Progenitor cell of endocrine pancreas (in vitro differentiated cells): ENCODE data around the gene SNX30. TPM values are rescaled to one million over a fixed set of nuclear protein-coding genes. Genes with fewer than 3 reads are reported as not detected.

Experiments
- DNase-seq: peaks from one replicate; pipeline ENCODE4 v3.0.0; 2021; ENCODE audit warnings: low spot score; ENCODE audit not compliant: unreplicated experiment
- H3K27ac Mint-ChIP-seq: 2 replicates; pipeline ENCODE4 v1.8.0; 2021; ENCODE audit warnings: mild to moderate bottlenecking, moderate library complexity, mixed read lengths
- H3K27me3 Mint-ChIP-seq: 2 replicates; pipeline ENCODE4 v1.8.0; 2021; ENCODE audit warnings: mixed read lengths
- H3K36me3 Mint-ChIP-seq: 2 replicates; pipeline ENCODE4 v1.8.0; 2022; ENCODE audit warnings: mixed read lengths; ENCODE audit not compliant: insufficient read depth
- H3K4me1 Mint-ChIP-seq: 2 replicates; pipeline ENCODE4 v1.8.0; 2021; ENCODE audit warnings: low read depth, mixed read lengths
- H3K4me3 Mint-ChIP-seq: 2 replicates; pipeline ENCODE4 v1.8.0; 2021; ENCODE audit warnings: low read depth, mild to moderate bottlenecking, moderate library complexity, mixed read lengths
- H3K9me3 Mint-ChIP-seq: 2 replicates; pipeline ENCODE4 v1.8.0; 2021; ENCODE audit warnings: low read depth, mixed read lengths
- CTCF ChIP-seq: fragments of 200-600 bp; sonication (generic); IDR thresholded peaks from one replicate; pipeline ENCODE4 v1.5.0; 2021; ENCODE audit warnings: antibody characterized with exemption, mild to moderate bottlenecking; ENCODE audit not compliant: unreplicated experiment
- total RNA-seq: library from RNA; stranded (reverse); gene quantifications from 2 replicates; pipeline ENCODE4 v1.2.1, GENCODE V29; 2021

Gene SNX30
- total RNA-seq, 1 donor from 2014 or later, result 13.4 TPM

GRCh38 chr9:112772551-112772950, 22.0 kb downstream of the SNX30 start:
- no peak for DNase-seq
- H3K27ac Mint-ChIP-seq, result no peak overlapping the region
- TF ChIP-seq CTCF, result no peak
- H3K9me3 Mint-ChIP-seq, result peaks cover 4% of the 10 kb centered on the region
- peaks cover 6% of the 10 kb centered on the region for H3K4me1 Mint-ChIP-seq
- H3K36me3 Mint-ChIP-seq, result peaks cover 3% of the 10 kb centered on the region
- no peaks in the 10 kb centered on the region for H3K27me3 Mint-ChIP-seq
- no peak overlapping the region for H3K4me3 Mint-ChIP-seq

GRCh38 chr9:112774006-112774996, 23.7 kb downstream of the SNX30 start:
- no peak for DNase-seq
- H3K4me3 Mint-ChIP-seq, result no peak overlapping the region
- H3K27me3 Mint-ChIP-seq, result no peaks in the 10 kb centered on the region
- peaks cover 6% of the 10 kb centered on the region for H3K4me1 Mint-ChIP-seq
- H3K36me3 Mint-ChIP-seq, result peaks cover 1% of the 10 kb centered on the region
- H3K9me3 Mint-ChIP-seq, result peaks cover 4% of the 10 kb centered on the region
- TF ChIP-seq CTCF, result no peak
- no peak overlapping the region for H3K27ac Mint-ChIP-seq

DNA sequence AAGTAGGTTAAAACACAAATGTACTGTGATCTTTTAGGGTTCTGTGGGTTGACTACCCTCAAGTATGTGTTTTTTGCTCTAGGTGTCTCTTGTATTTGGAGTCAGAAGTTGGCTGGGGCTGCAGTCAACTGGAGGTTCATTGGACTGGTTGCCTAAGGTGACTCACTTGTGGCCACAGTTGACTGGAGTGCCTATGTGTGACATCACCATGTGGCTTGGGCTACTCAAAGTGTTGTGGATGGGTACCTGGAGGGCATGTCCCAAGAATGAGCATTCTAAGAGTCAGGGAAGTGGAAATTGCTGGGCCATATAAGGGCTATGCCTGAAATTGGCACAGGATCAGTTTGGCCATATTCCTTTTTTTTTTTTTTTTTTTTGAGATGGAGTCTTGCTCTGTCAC, 27.4 kb downstream of the SNX30 start:
- Mint-ChIP-seq H3K9me3 (peaks cover 4% of the 10 kb centered on the region), H3K27me3 (no peaks in the 10 kb centered on the region), H3K4me3 (no peak overlapping the region), H3K27ac (no peak overlapping the region), H3K4me1 (peaks cover 7% of the 10 kb centered on the region), H3K36me3 (peaks cover 1% of the 10 kb centered on the region)
- DNase-seq, result no peak
- TF ChIP-seq CTCF, result no peak

GRCh38 chr9:112780450-112781036, 30.0 kb downstream of the SNX30 start:
- TF ChIP-seq CTCF, result no peak
- Mint-ChIP-seq H3K27me3 (no peaks in the 10 kb centered on the region), H3K4me3 (no peak overlapping the region), H3K27ac (no peak overlapping the region), H3K36me3 (peaks cover 1% of the 10 kb centered on the region), H3K9me3 (peaks cover 4% of the 10 kb centered on the region), H3K4me1 (peaks cover 4% of the 10 kb centered on the region)
- no peak for DNase-seq

DNA sequence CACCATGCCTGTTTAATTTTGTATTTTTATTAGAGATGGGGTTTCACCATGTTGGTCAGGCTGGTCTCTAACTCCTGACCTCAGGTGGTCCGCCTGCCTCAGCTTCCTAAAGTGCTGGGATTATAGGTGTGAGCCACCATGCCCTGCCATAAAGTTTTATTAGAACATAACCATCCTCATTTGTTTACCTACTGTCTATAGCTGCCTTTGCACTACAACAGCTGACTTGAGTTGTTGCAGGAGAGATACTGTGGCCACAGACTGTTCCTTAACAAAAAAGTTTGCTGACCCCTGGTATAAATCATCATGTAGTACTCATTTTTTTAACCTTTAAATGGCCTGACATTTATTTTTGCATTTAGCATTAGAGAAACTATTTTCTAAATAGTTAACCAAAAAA, 31.7 kb downstream of the SNX30 start:
- TF ChIP-seq CTCF, result no peak

More for the DNA sequence above, 31.7 kb downstream of the SNX30 start:
- Mint-ChIP-seq H3K9me3 (no peaks in the 10 kb centered on the region), H3K4me1 (peaks cover 8% of the 10 kb centered on the region), H3K36me3 (no peaks in the 10 kb centered on the region), H3K27me3 (no peaks in the 10 kb centered on the region), H3K4me3 (no peak overlapping the region), H3K27ac (no peak overlapping the region)
- no peak for DNase-seq
